Fibroblast of mammary gland (primary cell): ENCODE measurements around the gene WWC1.
A peak's percentile ranks its signal among the peaks of the same experiment; 100 is the strongest.

Experiments
- DNase-seq: peaks from one replicate; pipeline ENCODE4 v3.0.0-alpha.2; 2010; ENCODE audit warnings: low read depth
- H3K4me3 ChIP-seq: 2 replicates; pipeline ENCODE4 v1.5.1; 2011; ENCODE audit warnings: low read depth, mild to moderate bottlenecking, low read length, moderate library complexity; ENCODE audit not compliant: control insufficient read depth
- CTCF ChIP-seq: conservative IDR thresholded peaks from 2 replicates; pipeline ENCODE4 v1.5.1; 2011; ENCODE audit warnings: low read depth, low read length, inconsistent platforms; ENCODE audit not compliant: control insufficient read depth, insufficient read depth

Gene WWC1

GRCh38 chr5:168350315-168350714, 58.9 kb downstream of the WWC1 start:
- H3K4me3 ChIP-seq = no peak overlapping the region
- DNase-seq = no peak
- TF ChIP-seq CTCF = no peak

DNA sequence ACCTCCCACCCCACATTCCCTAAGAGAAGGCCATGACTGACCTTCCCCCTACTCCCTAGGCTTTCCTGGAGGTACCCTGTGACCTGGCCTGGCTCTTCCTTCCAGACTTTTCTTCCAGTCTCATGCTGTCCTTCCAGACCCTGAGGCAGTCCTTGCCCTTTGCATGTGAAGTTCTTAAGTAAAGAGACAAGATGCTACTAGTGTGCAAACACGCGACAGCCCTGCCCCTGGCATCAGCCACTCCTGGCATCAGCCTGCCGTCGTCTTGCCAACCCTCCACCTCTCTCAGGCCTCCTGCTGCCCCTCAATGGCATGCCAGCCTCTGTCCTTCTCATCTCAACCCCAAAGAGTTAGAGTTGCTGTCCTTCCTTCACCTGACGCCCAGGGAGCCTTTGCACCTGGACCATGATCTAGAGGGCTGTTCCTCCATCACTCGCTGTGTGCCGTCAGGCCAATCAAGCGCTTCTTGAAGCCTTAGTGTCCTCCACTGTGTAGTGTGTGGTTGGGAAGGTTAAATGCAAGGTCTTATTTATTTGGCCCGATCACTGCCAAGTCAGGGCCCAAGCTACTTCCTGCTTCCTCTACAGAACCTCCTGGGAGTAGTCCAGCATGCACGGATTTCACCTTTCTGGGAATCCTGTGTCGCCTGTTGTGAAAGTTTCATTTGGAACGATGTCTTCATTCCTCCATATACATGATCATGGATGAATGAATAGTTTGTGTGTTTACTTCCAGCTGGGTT, 61.9 kb downstream of the WWC1 start:
- DNase-seq = peak; percentile 45
- no peak for TF ChIP-seq CTCF
- no peak overlapping the region for H3K4me3 ChIP-seq

DNA sequence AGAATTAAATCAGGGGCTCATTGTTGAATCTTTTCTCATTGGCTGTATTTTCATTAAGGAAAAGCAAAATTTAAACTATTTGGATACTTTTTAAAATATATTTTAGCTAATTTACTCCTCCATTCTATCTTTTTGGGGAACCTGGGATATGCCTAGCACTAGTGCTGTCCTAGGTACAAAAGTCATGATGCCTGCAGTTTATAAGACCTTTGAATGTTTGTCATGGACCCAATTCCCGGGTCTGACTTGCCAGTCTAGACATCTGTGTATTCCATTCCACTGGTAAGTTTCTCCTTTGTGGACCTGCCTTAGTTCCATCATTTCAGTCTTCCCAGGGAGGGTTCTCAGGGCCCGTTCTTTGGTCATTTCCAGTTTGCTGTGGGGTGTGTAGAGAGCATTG, 63.0 kb downstream of the WWC1 start:
- TF ChIP-seq CTCF = no peak
- DNase-seq = no peak
- no peak overlapping the region for H3K4me3 ChIP-seq

DNA sequence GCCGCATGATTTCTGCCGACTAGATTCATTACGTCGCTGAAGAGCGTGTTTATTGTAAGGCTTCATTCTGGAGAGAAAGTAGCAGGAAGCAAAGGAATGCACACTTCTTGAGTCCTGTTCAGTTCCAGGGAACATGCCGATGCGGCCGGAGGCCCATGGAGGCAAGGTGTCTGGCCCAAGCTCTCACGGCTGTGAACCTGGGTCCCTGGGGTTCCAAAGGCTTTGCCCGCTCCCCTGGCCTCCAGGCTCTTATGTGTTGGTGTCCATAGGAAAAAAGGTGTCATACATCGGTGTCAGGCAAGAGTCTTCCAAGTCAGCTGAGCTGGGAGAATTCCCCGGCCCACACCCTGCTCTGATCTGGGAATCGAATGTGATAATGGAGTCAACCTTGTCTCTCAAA, 64.7 kb downstream of the WWC1 start:
- TF ChIP-seq CTCF = no peak

GRCh38 chr5:168356592-168356991, 65.1 kb downstream of the WWC1 start:
- no peak for DNase-seq
- no peak for TF ChIP-seq CTCF
- H3K4me3 ChIP-seq = no peak overlapping the region

More for the DNA sequence above, 64.7 kb downstream of the WWC1 start:
- no peak for DNase-seq
- H3K4me3 ChIP-seq = no peak overlapping the region

GRCh38 chr5:168357876-168358275, 66.4 kb downstream of the WWC1 start:
- no peak for DNase-seq
- H3K4me3 ChIP-seq = no peak overlapping the region
- TF ChIP-seq CTCF = no peak
